HG02763 (cell line): ENCODE measurements around the gene RBM11.

Source experiments
- ATAC-seq: cut with Tn5 transposase; IDR thresholded peaks from one replicate; pipeline ENCODE4 v1.9.1; 2021; ENCODE audit warnings: mild to moderate bottlenecking, moderate library complexity; ENCODE audit not compliant: unreplicated experiment

RBM11 gene

GRCh38 chr21:14270631-14271030, 54.7 kb downstream of the RBM11 start:
- ATAC-seq: no peak

- no peak for ATAC-seq
Observed at GRCh38 chr21:14271053-14271452, 55.1 kb downstream of the RBM11 start.

GRCh38 chr21:14271641-14272040, 55.7 kb downstream of the RBM11 start:
- ATAC-seq: no peak

- no peak for ATAC-seq
Observed at GRCh38 chr21:14273736-14274538, 58.0 kb downstream of the RBM11 start.

GRCh38 chr21:14275702-14276205, 59.8 kb downstream of the RBM11 start:
- ATAC-seq: no peak
